ENCODE measurements around the gene PLSCR4.
A peak's percentile ranks its signal among the peaks of the same experiment; 100 is the strongest.
"Not testable (repeated sequence)": the region's sequence is repeated elsewhere in the genome, so short reads cannot be mapped to it uniquely, and the experiment has no call there.

The PLSCR4 gene

GRCh38 chr3:146250449-146251382 is at the start of gene PLSCR4:
TSS of gene PLSCR4 (minus strand) at chr3:146251105. CDS start at chr3:146222071, 29,034 bp downstream.
- DNase-seq (ENCODE audit: low spot score) = peak; percentile 58

GRCh38 chr3:146293401-146293800 is 42.5 kb upstream of the PLSCR4 start:
- not testable (repeated sequence) for DNase-seq (ENCODE audit: low spot score)

- no peak for DNase-seq (ENCODE audit: low spot score)
Observed at GRCh38 chr3:146283781-146284445, 33.0 kb upstream of the PLSCR4 start.

GRCh38 chr3:146280864-146281263 is 30.0 kb upstream of the PLSCR4 start:
- no peak for DNase-seq (ENCODE audit: low spot score)

- no peak for DNase-seq (ENCODE audit: low spot score)
Observed at GRCh38 chr3:146279951-146280350, 29.0 kb upstream of the PLSCR4 start.

- no peak for DNase-seq (ENCODE audit: low spot score)
Observed at GRCh38 chr3:146279013-146279412, 28.1 kb upstream of the PLSCR4 start.

- no peak for DNase-seq (ENCODE audit: low spot score)
Observed at GRCh38 chr3:146277953-146278631, 27.2 kb upstream of the PLSCR4 start.

GRCh38 chr3:146275476-146275875 is 24.6 kb upstream of the PLSCR4 start:
- DNase-seq (ENCODE audit: low spot score) = no peak

GRCh38 chr3:146274833-146275232 is 23.9 kb upstream of the PLSCR4 start:
- no peak for DNase-seq (ENCODE audit: low spot score)

GRCh38 chr3:146273721-146274407 is 23.0 kb upstream of the PLSCR4 start:
- no peak for DNase-seq (ENCODE audit: low spot score)

- DNase-seq (ENCODE audit: low spot score) = no peak
Observed at GRCh38 chr3:146271180-146271579, 20.3 kb upstream of the PLSCR4 start.

- no peak for DNase-seq (ENCODE audit: low spot score)
Observed at GRCh38 chr3:146269271-146269670, 18.4 kb upstream of the PLSCR4 start.

- DNase-seq (ENCODE audit: low spot score) = no peak
Observed at GRCh38 chr3:146268535-146269219, 17.8 kb upstream of the PLSCR4 start.

GRCh38 chr3:146265720-146266119 is 14.8 kb upstream of the PLSCR4 start:
- DNase-seq (ENCODE audit: low spot score) = no peak

- no peak for DNase-seq (ENCODE audit: low spot score)
Observed at GRCh38 chr3:146262371-146263110, 11.6 kb upstream of the PLSCR4 start.

GRCh38 chr3:146259880-146260589 is 9.1 kb upstream of the PLSCR4 start:
- no peak for DNase-seq (ENCODE audit: low spot score)

- DNase-seq (ENCODE audit: low spot score) = no peak
Observed at GRCh38 chr3:146256851-146257486, 6.1 kb upstream of the PLSCR4 start.

GRCh38 chr3:146252445-146252844 is 1.5 kb upstream of the PLSCR4 start:
- not testable (repeated sequence) for DNase-seq (ENCODE audit: low spot score)

GRCh38 chr3:146249921-146250320 is 984 bp downstream of the PLSCR4 start:
- DNase-seq (ENCODE audit: low spot score) = no peak

- DNase-seq (ENCODE audit: low spot score) = no peak
Observed at GRCh38 chr3:146247911-146248310, 3.0 kb downstream of the PLSCR4 start.
